Measurements from ENCODE around the gene SEPTIN12. TPM values are rescaled to one million over a fixed set of nuclear protein-coding genes. Genes with fewer than 3 reads are reported as not detected.
"Not testable (repeated sequence)": the region's sequence is repeated elsewhere in the genome, so short reads cannot be mapped to it uniquely, and the experiment has no call there.

SEPTIN12 gene
- total RNA-seq, 4 donors from 2014 or later, result not detected

DNA sequence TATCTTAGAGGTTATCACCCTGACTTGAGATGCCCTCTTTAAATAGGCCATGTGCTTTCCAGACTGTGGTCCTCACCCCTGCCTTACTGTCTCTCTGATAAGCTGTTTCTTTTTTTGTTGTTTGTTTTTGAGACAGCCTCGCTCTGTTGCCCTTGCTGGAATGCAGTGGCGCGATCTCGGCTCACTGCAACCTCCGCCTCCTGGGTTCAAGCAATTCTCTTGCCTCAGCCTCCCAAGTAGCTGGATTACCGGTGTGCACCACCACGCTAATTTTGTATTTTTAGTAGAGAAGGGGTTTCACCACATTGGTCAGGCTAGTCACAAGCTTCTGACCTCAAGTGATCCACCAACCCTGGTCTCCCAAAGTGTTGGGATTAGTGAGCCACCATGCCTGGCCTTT lies 765 bp upstream of the SEPTIN12 start:
- Histone ChIP-seq H3K27me3 (no peaks in the 10 kb centered on the region), H3K36me3 (no peaks in the 10 kb centered on the region), H3K27ac (no peak overlapping the region), H3K9me3 (no peaks in the 10 kb centered on the region), H3K4me3 (no peak overlapping the region), H3K4me1 (no peaks in the 10 kb centered on the region)
- TF ChIP-seq POLR2A (IDR thresholded peaks at IDR 0.05), result no peak
- TF ChIP-seq, protein P1, sequence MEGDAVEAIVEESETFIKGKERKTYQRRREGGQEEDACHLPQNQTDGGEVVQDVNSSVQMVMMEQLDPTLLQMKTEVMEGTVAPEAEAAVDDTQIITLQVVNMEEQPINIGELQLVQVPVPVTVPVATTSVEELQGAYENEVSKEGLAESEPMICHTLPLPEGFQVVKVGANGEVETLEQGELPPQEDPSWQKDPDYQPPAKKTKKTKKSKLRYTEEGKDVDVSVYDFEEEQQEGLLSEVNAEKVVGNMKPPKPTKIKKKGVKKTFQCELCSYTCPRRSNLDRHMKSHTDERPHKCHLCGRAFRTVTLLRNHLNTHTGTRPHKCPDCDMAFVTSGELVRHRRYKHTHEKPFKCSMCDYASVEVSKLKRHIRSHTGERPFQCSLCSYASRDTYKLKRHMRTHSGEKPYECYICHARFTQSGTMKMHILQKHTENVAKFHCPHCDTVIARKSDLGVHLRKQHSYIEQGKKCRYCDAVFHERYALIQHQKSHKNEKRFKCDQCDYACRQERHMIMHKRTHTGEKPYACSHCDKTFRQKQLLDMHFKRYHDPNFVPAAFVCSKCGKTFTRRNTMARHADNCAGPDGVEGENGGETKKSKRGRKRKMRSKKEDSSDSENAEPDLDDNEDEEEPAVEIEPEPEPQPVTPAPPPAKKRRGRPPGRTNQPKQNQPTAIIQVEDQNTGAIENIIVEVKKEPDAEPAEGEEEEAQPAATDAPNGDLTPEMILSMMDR (IDR thresholded peaks at IDR 0.05), result no peak
- intact Hi-C loops (cut with DNase I; ENCODE audit: low total_unique reads), result no loop called here
- no peak for DNase-seq

DNA sequence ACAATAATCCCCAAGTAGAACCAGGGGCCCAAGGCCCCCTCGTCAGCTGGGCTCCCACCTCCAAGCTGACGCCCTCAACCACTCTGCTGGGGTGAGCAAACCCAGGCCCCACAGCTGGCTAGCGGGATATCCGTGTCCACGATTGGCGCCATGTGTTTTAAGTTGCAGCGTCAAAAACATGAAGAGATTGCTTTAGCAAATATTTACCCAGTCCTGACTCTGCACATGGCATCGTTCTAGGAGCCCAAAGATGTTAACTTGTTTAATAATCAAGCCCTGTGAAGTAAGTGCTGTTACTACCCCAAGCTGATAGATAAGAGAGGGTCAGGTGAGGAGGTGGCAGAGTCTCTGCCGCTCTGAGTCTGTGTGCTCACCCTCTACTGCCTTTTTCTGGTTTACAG lies 344 bp upstream of the SEPTIN12 start:
- Histone ChIP-seq H3K9me3 (no peaks in the 10 kb centered on the region), H3K4me3 (no peak overlapping the region), H3K4me1 (no peaks in the 10 kb centered on the region), H3K27me3 (no peaks in the 10 kb centered on the region), H3K36me3 (no peaks in the 10 kb centered on the region), H3K27ac (no peak overlapping the region)
- intact Hi-C loops (cut with DNase I; ENCODE audit: low total_unique reads), result no loop called here
- DNase-seq, result no peak
- no peak for TF ChIP-seq POLR2A (IDR thresholded peaks at IDR 0.05)
- TF ChIP-seq, protein P1 (IDR thresholded peaks at IDR 0.05), result no peak

DNA sequence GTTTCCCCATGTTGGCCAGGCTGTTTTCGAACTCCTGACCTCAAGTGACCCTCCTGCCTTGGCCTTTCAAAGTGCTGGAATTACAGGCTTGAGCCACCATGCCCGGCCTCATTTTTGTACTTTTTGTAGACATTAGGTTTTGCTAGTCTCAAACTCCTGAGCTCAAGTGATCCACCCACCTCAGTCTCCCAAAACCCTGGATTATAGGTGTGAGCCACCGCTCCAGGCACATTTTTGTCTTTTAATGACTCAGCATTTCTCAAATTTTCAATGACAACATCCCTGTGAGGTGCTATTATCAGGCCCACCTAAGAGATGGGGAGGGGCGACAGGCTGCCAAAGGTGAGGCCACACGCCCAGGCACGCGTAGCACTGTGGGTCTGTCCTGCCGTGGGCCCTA lies 1.1 kb downstream of the SEPTIN12 start:
- no peak for DNase-seq
- intact Hi-C loops (cut with DNase I; ENCODE audit: low total_unique reads), result no loop called here
- Histone ChIP-seq H3K36me3 (no peaks in the 10 kb centered on the region), H3K27me3 (no peaks in the 10 kb centered on the region), H3K4me3 (no peak overlapping the region), H3K9me3 (no peaks in the 10 kb centered on the region), H3K27ac (no peak overlapping the region), H3K4me1 (no peaks in the 10 kb centered on the region)
- TF ChIP-seq, protein P1 (IDR thresholded peaks at IDR 0.05), result no peak
- no peak for TF ChIP-seq POLR2A (IDR thresholded peaks at IDR 0.05)

DNA sequence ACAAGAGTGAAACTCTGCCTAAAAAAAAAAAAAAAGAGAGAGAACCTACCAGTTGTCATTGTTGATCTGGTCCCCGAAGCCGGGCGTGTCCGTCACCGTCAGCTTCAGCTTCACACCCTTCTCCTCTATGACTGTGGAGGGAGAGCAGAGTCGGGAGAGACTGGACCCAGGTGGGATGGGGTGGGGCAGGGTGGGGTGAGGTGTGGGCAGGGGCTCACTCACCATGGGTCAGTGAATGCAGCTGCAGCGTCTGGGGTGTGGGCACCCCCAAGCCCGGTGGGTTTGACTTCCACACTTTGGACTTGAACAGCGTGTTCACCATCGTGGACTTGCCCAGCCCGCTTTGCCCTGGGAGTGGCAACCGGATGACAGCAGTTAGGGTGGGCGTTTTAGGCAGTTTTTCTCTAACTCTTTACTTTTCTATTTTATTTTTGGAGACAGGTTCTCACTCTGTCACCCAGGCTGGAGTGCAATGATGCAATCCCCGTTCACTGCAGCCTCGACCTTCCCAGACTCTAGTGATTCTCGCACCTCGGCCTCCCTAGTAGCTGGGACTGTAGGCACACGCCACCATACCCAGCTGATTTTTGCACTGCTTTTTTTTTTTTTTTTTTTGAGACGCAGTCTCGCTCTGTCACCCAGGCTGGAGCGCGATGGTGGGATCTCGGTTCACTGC lies 2.2 kb downstream of the SEPTIN12 start:
- H3K27me3 ChIP-seq, result no peaks in the 10 kb centered on the region
- no peak overlapping the region for H3K4me3 ChIP-seq
- no peaks in the 10 kb centered on the region for H3K4me1 ChIP-seq
- no peaks in the 10 kb centered on the region for H3K9me3 ChIP-seq
- no peak for DNase-seq
- no peak overlapping the region for H3K27ac ChIP-seq
- TF ChIP-seq, protein P1 (IDR thresholded peaks at IDR 0.05), result no peak
- no peak for TF ChIP-seq POLR2A (IDR thresholded peaks at IDR 0.05)
- H3K36me3 ChIP-seq, result no peaks in the 10 kb centered on the region
- intact Hi-C loops (cut with DNase I; ENCODE audit: low total_unique reads), result no loop called here

DNA sequence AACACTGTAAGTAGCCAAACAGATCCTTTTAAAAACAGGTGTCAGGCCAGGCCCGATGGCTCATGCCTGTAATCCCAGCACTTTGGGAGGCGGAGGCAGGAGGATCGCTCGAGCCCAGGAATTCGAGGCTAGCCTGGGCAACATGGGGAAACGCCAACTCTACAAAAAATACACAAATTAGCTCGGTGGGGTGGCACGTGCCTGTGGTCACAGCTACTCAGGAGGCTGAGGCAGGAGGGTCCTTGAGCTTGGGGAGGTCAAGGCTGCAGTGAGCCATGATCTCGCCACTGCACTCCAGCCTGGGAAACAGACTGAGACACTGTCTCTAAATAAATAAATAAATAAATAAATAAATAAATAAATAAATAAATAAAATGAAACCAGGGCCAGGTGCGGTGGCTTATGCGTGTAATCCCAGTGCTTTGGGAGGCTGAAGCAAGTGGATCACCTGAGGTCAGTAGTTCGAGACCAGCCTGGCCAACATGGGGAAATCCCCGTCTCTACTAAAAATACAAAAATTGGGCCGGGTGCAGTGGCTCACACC lies 3.6 kb downstream of the SEPTIN12 start:
- H3K4me3 ChIP-seq; intact Hi-C loops (cut with DNase I; ENCODE audit: low total_unique reads); DNase-seq; H3K4me1 ChIP-seq; H3K27ac ChIP-seq; H3K27me3 ChIP-seq; H3K36me3 ChIP-seq; H3K9me3 ChIP-seq: not testable (repeated sequence)
